GM23338 (cell line): ENCODE data around the gene ECHDC1. TPM values are rescaled to one million over a fixed set of nuclear protein-coding genes. Genes with fewer than 3 reads are reported as not detected.

Experiments used
- ATAC-seq: fragments of 200-7000 bp; cut with Tn5 transposase; 3 replicates; pipeline ENCODE4 v1.9.1; 2020
- DNase-seq: peaks from one replicate; pipeline ENCODE4 v3.0.0-alpha.2; 2015; ENCODE audit warnings: low spot score
- H2AFZ ChIP-seq: fragments of 200-600 bp; sonication (generic); 2 replicates; pipeline ENCODE4 v1.8.0; 2016; ENCODE audit warnings: antibody characterized with exemption, mild to moderate bottlenecking, moderate library complexity
- H3F3A ChIP-seq: fragments of 200-600 bp; sonication (generic); replicated peaks from 2 replicates; pipeline ENCODE4 v1.8.0; 2017; ENCODE audit warnings: antibody characterized with exemption, mixed run types, low read depth
- H3K27ac ChIP-seq: fragments of 200-600 bp; sonication (generic); 2 replicates; pipeline ENCODE4 v1.6.1; 2016; ENCODE audit warnings: low read depth
- H3K27me3 ChIP-seq: fragments of 200-600 bp; sonication (generic); 2 replicates; pipeline ENCODE4 v1.8.0; 2016; ENCODE audit warnings: mild to moderate bottlenecking, mixed run types, moderate library complexity; ENCODE audit not compliant: insufficient read depth
- H3K36me3 ChIP-seq: fragments of 200-600 bp; sonication (generic); 2 replicates; pipeline ENCODE4 v1.8.0; 2016; ENCODE audit warnings: mild to moderate bottlenecking; ENCODE audit not compliant: insufficient read depth
- H3K4me1 ChIP-seq: fragments of 200-600 bp; sonication (generic); 2 replicates; pipeline ENCODE4 v1.8.0; 2016; ENCODE audit warnings: mild to moderate bottlenecking, moderate library complexity; ENCODE audit not compliant: insufficient read depth
- H3K4me2 ChIP-seq: fragments of 200-600 bp; sonication (generic); 2 replicates; pipeline ENCODE4 v1.7.1; 2017; ENCODE audit warnings: mixed run types
- H3K4me3 ChIP-seq: fragments of 200-600 bp; sonication (generic); 2 replicates; pipeline ENCODE4 v1.6.1; 2016; ENCODE audit warnings: mixed run types
- H3K79me2 ChIP-seq: fragments of 200-600 bp; sonication (generic); replicated peaks from 2 replicates; pipeline ENCODE4 v1.8.0; 2017; ENCODE audit warnings: mild to moderate bottlenecking; ENCODE audit not compliant: insufficient read depth
- H3K9me2 ChIP-seq: fragments of 200-600 bp; sonication (generic); 2 replicates; pipeline ENCODE4 v1.8.0; 2017; ENCODE audit not compliant: insufficient read depth
- H4K20me1 ChIP-seq: fragments of 200-600 bp; sonication (generic); replicated peaks from 2 replicates; pipeline ENCODE4 v1.8.0; 2017; ENCODE audit warnings: mild to moderate bottlenecking; ENCODE audit not compliant: insufficient read depth
- H3K27ac Mint-ChIP-seq: 2 replicates; pipeline ENCODE4 v1.8.0; 2020; ENCODE audit warnings: inconsistent platforms, mild to moderate bottlenecking, moderate library complexity, mixed read lengths
- H3K27me3 Mint-ChIP-seq: 3 replicates; pipeline ENCODE4 v1.8.0; 2022; ENCODE audit warnings: low read depth, mild to moderate bottlenecking, moderate library complexity, mixed read lengths, inconsistent platforms; ENCODE audit not compliant: insufficient read depth, poor library complexity
- H3K36me3 Mint-ChIP-seq: 3 replicates; pipeline ENCODE4 v1.8.0; 2021; ENCODE audit warnings: low read depth, mild to moderate bottlenecking, inconsistent platforms, moderate library complexity, mixed read lengths
- H3K4me1 Mint-ChIP-seq: 3 replicates; pipeline ENCODE4 v1.8.0; 2020; ENCODE audit warnings: mild to moderate bottlenecking, inconsistent platforms, mixed read lengths
- H3K4me3 Mint-ChIP-seq: 3 replicates; pipeline ENCODE4 v1.8.0; 2021; ENCODE audit warnings: moderate library complexity, mild to moderate bottlenecking, inconsistent platforms, mixed read lengths
- H3K9me3 Mint-ChIP-seq: 3 replicates; pipeline ENCODE4 v1.8.0; 2020; ENCODE audit warnings: moderate library complexity, mild to moderate bottlenecking, inconsistent platforms, mixed read lengths
- CREB1 ChIP-seq: fragments of 250-450 bp; sonication (Bioruptor Pico); IDR thresholded peaks from 2 replicates; pipeline ENCODE4 v1.5.0; 2020; ENCODE audit warnings: low read depth, mild to moderate bottlenecking, moderate library complexity
- CTCF ChIP-seq, 2 experiments: fragments of 200-600 bp in 1 of 2; sonication (generic) in 1 of 2; conservative IDR thresholded peaks; 2 replicates each; pipeline versions ENCODE4 v1.5.1 to v1.6.1; 2016 to 2017; ENCODE audit warnings: antibody characterized with exemption in 2 of 2, low read depth in 2 of 2, mild to moderate bottlenecking in 2 of 2, moderate library complexity in 1 of 2
- ETS1 ChIP-seq: IDR thresholded peaks from 2 replicates; pipeline ENCODE4 v1.6.1; 2016; ENCODE audit warnings: antibody characterized with exemption
- EZH2 ChIP-seq: fragments of 200-600 bp; sonication (generic); IDR thresholded peaks from one replicate; pipeline ENCODE4 v1.8.0; 2017; ENCODE audit warnings: antibody characterized with exemption, mild to moderate bottlenecking, low read depth; ENCODE audit not compliant: unreplicated experiment
- EZH2phosphoT487 ChIP-seq: fragments of 200-600 bp; sonication (generic); IDR thresholded peaks from one replicate; pipeline ENCODE4 v1.8.1; 2018; ENCODE audit warnings: antibody characterized with exemption; ENCODE audit not compliant: unreplicated experiment
- JUNB ChIP-seq: IDR thresholded peaks from one replicate; pipeline ENCODE4 v1.6.1; 2016; ENCODE audit warnings: antibody characterized with exemption; ENCODE audit not compliant: unreplicated experiment
- NANOG ChIP-seq: IDR thresholded peaks from 2 replicates; pipeline ENCODE4 v1.6.1; 2016; ENCODE audit warnings: antibody characterized with exemption, borderline replicate concordance
- POLR2AphosphoS5 ChIP-seq: IDR thresholded peaks from 2 replicates; pipeline ENCODE4 v1.6.1; 2016; ENCODE audit warnings: antibody characterized with exemption, low read depth
- REST ChIP-seq: IDR thresholded peaks from one replicate; pipeline ENCODE4 v1.6.1; 2018; ENCODE audit warnings: antibody characterized with exemption; ENCODE audit not compliant: unreplicated experiment
- STAT1 ChIP-seq: IDR thresholded peaks from one replicate; pipeline ENCODE4 v1.6.1; 2016; ENCODE audit warnings: antibody characterized with exemption; ENCODE audit not compliant: unreplicated experiment
- ZNF114 ChIP-seq: fragments of 250-450 bp; sonication (Bioruptor Pico); IDR thresholded peaks from 2 replicates; pipeline ENCODE4 v1.5.0; 2020; ENCODE audit warnings: mild to moderate bottlenecking, moderate library complexity
- ZNF331 ChIP-seq: fragments of 250-450 bp; sonication (Bioruptor Pico); IDR thresholded peaks from 2 replicates; pipeline ENCODE4 v1.5.0; 2020; ENCODE audit warnings: low read depth, mild to moderate bottlenecking, moderate library complexity
- ZNF462 ChIP-seq: fragments of 250-450 bp; sonication (Bioruptor Pico); IDR thresholded peaks from 2 replicates; pipeline ENCODE4 v1.5.0; 2020; ENCODE audit warnings: mild to moderate bottlenecking, moderate library complexity
- polyA plus RNA-seq: library from polyadenylated mRNA; unstranded; fragments of >200 nt; fragmentation: Nextera tagmentation; extraction: Ambion mirVana; gene quantifications from 2 replicates; pipeline ENCODE4 v1.2.1, GENCODE V29; 2016
- total RNA-seq: library from RNA; depleted of rRNA; stranded (reverse); fragments of >200 nt; shearing (Covaris generic); gene quantifications from 2 replicates; pipeline ENCODE4 v1.2.3, GENCODE V29; 2014

ECHDC1 gene
- total and polyA plus RNA-seq, 2 experiments from 2014 or later = 65.8 to 98.4 TPM

- ATAC-seq = no peak; the same call in 2 of the 3 replicates
- H3K4me1 Mint-ChIP-seq = peaks cover 7% of the 10 kb centered on the region; the same call in 2 of the 3 replicates
- H4K20me1 ChIP-seq = no peaks in the 10 kb centered on the region
- H3K36me3 Mint-ChIP-seq = peaks cover 21% of the 10 kb centered on the region; the same call in 2 of the 3 replicates
- no peaks in the 10 kb centered on the region; the same call in 1 of the 2 replicates for H3K36me3 ChIP-seq
- no peak overlapping the region for H3K4me3 Mint-ChIP-seq
- no peaks in the 10 kb centered on the region for H3K27me3 ChIP-seq
- H3K27me3 Mint-ChIP-seq = no peaks in the 10 kb centered on the region
- no peak overlapping the region for H3K27ac ChIP-seq
- H3K79me2 ChIP-seq = peaks cover 51% of the 10 kb centered on the region
- DNase-seq = no peak
- H2AFZ ChIP-seq = no peak overlapping the region
- H3K27ac Mint-ChIP-seq = no peak overlapping the region
- no peak overlapping the region for H3K4me2 ChIP-seq
- H3K9me3 Mint-ChIP-seq = 0 out of 3 replicates have a peak, but pooled peaks cover under 1% of the 10 kb centered on the region
- TF ChIP-seq POLR2AphosphoS5 = no peak
- TF ChIP-seq ZNF331 = no peak
- no peak for TF ChIP-seq EZH2phosphoT487
- TF ChIP-seq ZNF114 (CRISPR knock-in tag) = no peak
- TF ChIP-seq ETS1 = no peak
- TF ChIP-seq ZNF462 (CRISPR knock-in tag) = no peak
- no peak for TF ChIP-seq CTCF (conservative IDR thresholded peaks at IDR 0.05; ENCODE audit: low read depth in 2 of 2)
- TF ChIP-seq EZH2 = no peak
- TF ChIP-seq JUNB = no peak
- no peak for TF ChIP-seq CREB1 (CRISPR knock-in tag)
- TF ChIP-seq NANOG = no peak
- TF ChIP-seq STAT1 = no peak
- no peak for TF ChIP-seq REST
- no peaks in the 10 kb centered on the region for H3F3A ChIP-seq
- H3K9me2 ChIP-seq = no peaks in the 10 kb centered on the region
- H3K4me1 ChIP-seq = no peaks in the 10 kb centered on the region; the same call in 1 of the 2 replicates
- no peak overlapping the region for H3K4me3 ChIP-seq
Observed at GRCh38 chr6:127303917-127304316, 39.5 kb downstream of the ECHDC1 start.
